Left renal pelvis (tissue), 4 donors: ENCODE data around the gene CNTNAP2. TPM values are rescaled to one million over a fixed set of nuclear protein-coding genes. Genes with fewer than 3 reads are reported as not detected.
"Not testable (repeated sequence)": the region's sequence is repeated elsewhere in the genome, so short reads cannot be mapped to it uniquely, and the experiment has no call there.

ENCODE experiments used
- DNase-seq, 4 donors: peaks; one replicate each; pipeline ENCODE4 v3.0.0-alpha.2; 2013; ENCODE audit warnings: low read depth in 4 of 4, low spot score in 3 of 4
- polyA plus RNA-seq, 4 donors: library from polyadenylated mRNA; unstranded; fragments of 120-200 nt; gene quantifications; one replicate each; pipeline ENCODE4 v1.2.1, GENCODE V29; 2013; ENCODE audit not compliant: insufficient read length in 4 of 4

CNTNAP2 gene
- polyA plus RNA-seq, 4 donors, result 23.5 to 71.0 (median 29.4) TPM

- no peak for DNase-seq
Measured at GRCh38 chr7:148289630-148290029, 2173.0 kb downstream of the CNTNAP2 start.

GRCh38 chr7:148290538-148290937, 2173.9 kb downstream of the CNTNAP2 start:
- peak in 3 of 4 donors; percentile 18 to 56 (median 19) for DNase-seq

GRCh38 chr7:148291799-148292198, 2175.2 kb downstream of the CNTNAP2 start:
- DNase-seq, result no peak

- no peak for DNase-seq
Measured at GRCh38 chr7:148296994-148297644, 2180.5 kb downstream of the CNTNAP2 start.

- DNase-seq, result not testable (repeated sequence)
Measured at GRCh38 chr7:148298768-148299167, 2182.2 kb downstream of the CNTNAP2 start.

- DNase-seq, result peak in 3 of 4 donors; percentile 19 to 42 (median 22)
Measured at GRCh38 chr7:148299350-148300276, 2183.0 kb downstream of the CNTNAP2 start.

GRCh38 chr7:148302436-148302835, 2185.8 kb downstream of the CNTNAP2 start:
- not testable (repeated sequence) for DNase-seq

- DNase-seq, result peak in 1 of 4 donors; percentile 12
Measured at GRCh38 chr7:148303295-148304082, 2186.9 kb downstream of the CNTNAP2 start.

- DNase-seq, result no peak
Measured at GRCh38 chr7:148304083-148304335, 2187.4 kb downstream of the CNTNAP2 start.

GRCh38 chr7:148304456-148304855, 2187.9 kb downstream of the CNTNAP2 start:
- no peak for DNase-seq

GRCh38 chr7:148306759-148307158, 2190.2 kb downstream of the CNTNAP2 start:
- no peak for DNase-seq

- DNase-seq, result no peak
Measured at GRCh38 chr7:148318102-148318811, 2201.7 kb downstream of the CNTNAP2 start.

GRCh38 chr7:148318838-148319237, 2202.2 kb downstream of the CNTNAP2 start:
- DNase-seq, result no peak

GRCh38 chr7:148319316-148319808, 2202.8 kb downstream of the CNTNAP2 start:
- DNase-seq, result no peak

GRCh38 chr7:148325208-148325607, 2208.6 kb downstream of the CNTNAP2 start:
- DNase-seq, result no peak

GRCh38 chr7:148327379-148327778, 2210.8 kb downstream of the CNTNAP2 start:
- no peak for DNase-seq

- DNase-seq, result no peak
Measured at GRCh38 chr7:148328906-148329305, 2212.3 kb downstream of the CNTNAP2 start.

- no peak for DNase-seq
Measured at GRCh38 chr7:148330124-148330818, 2213.7 kb downstream of the CNTNAP2 start.

GRCh38 chr7:148330822-148331221, 2214.2 kb downstream of the CNTNAP2 start:
- DNase-seq, result no peak

GRCh38 chr7:148331456-148331855, 2214.9 kb downstream of the CNTNAP2 start:
- DNase-seq, result not testable (repeated sequence)
